ENCODE results near the gene SNX3. TPM values are rescaled to one million over a fixed set of nuclear protein-coding genes. Genes with fewer than 3 reads are reported as not detected.

SNX3 gene
- total RNA-seq, 4 donors from 2014 or later, result 80.9 to 97.4 (median 96.6) TPM

- no peaks in the 10 kb centered on the region for H3K36me3 ChIP-seq
- H3K9me3 ChIP-seq, result no peaks in the 10 kb centered on the region
- H3K4me1 ChIP-seq, result no peaks in the 10 kb centered on the region
- H3K27me3 ChIP-seq, result peaks cover 13% of the 10 kb centered on the region
- no peak for DNase-seq (ENCODE audit: low spot score in 2 of 2)
- H3K4me3 ChIP-seq, result no peak overlapping the region
- H3K27ac ChIP-seq, result no peak overlapping the region
- TF ChIP-seq POLR2AphosphoS5 (IDR thresholded peaks at IDR 0.05) (no peak), CTCF (IDR thresholded peaks at IDR 0.05) (no peak), POLR2A (IDR thresholded peaks at IDR 0.05) (no peak)
- WGBS, result 88% methylated on average over 8 of the region's 8 CpGs
Observed at GRCh38 chr6:108194503-108194902, 66.3 kb downstream of the SNX3 start.

GRCh38 chr6:108193835-108194234 is 67.0 kb downstream of the SNX3 start:
- no peak for TF ChIP-seq CTCF (IDR thresholded peaks at IDR 0.05)
- no peak for TF ChIP-seq POLR2AphosphoS5 (IDR thresholded peaks at IDR 0.05)
- no peak for TF ChIP-seq POLR2A (IDR thresholded peaks at IDR 0.05)
- no peak for TF ChIP-seq EP300 (IDR thresholded peaks at IDR 0.05)
- 83% methylated on average over 1 of the region's 1 CpG for WGBS
- peaks cover 13% of the 10 kb centered on the region for H3K27me3 ChIP-seq

GRCh38 chr6:108193131-108193530 is 67.7 kb downstream of the SNX3 start:
- H3K4me3 ChIP-seq, result no peak overlapping the region
- no peaks in the 10 kb centered on the region for H3K4me1 ChIP-seq
- peaks cover 16% of the 10 kb centered on the region for H3K27me3 ChIP-seq
- 68% methylated on average over 1 of the region's 1 CpG for WGBS
- no peak for TF ChIP-seq POLR2A (IDR thresholded peaks at IDR 0.05)
- no peak for TF ChIP-seq POLR2AphosphoS5 (IDR thresholded peaks at IDR 0.05)
- no peak for TF ChIP-seq CTCF (IDR thresholded peaks at IDR 0.05)
- no peak for TF ChIP-seq EP300 (IDR thresholded peaks at IDR 0.05)
- no peaks in the 10 kb centered on the region for H3K9me3 ChIP-seq
- DNase-seq (ENCODE audit: low spot score in 2 of 2), result no peak
- H3K27ac ChIP-seq, result no peak overlapping the region
- H3K36me3 ChIP-seq, result no peaks in the 10 kb centered on the region

More at GRCh38 chr6:108193835-108194234, 67.0 kb downstream of the SNX3 start:
- Histone ChIP-seq H3K36me3 (no peaks in the 10 kb centered on the region), H3K9me3 (no peaks in the 10 kb centered on the region), H3K4me1 (no peaks in the 10 kb centered on the region), H3K4me3 (no peak overlapping the region), H3K27ac (no peak overlapping the region)
- no peak for DNase-seq (ENCODE audit: low spot score in 2 of 2)

- no peak overlapping the region for H3K4me3 ChIP-seq
- WGBS, result 84% methylated on average over 9 of the region's 9 CpGs
- TF ChIP-seq CTCF (IDR thresholded peaks at IDR 0.05) (no peak), POLR2A (IDR thresholded peaks at IDR 0.05) (no peak), EP300 (IDR thresholded peaks at IDR 0.05) (no peak), POLR2AphosphoS5 (IDR thresholded peaks at IDR 0.05) (no peak)
Observed at GRCh38 chr6:108187519-108187918, 73.3 kb downstream of the SNX3 start.

GRCh38 chr6:108186226-108186625 is 74.6 kb downstream of the SNX3 start:
- Histone ChIP-seq H3K4me3 (no peak overlapping the region), H3K36me3 (no peaks in the 10 kb centered on the region), H3K4me1 (no peaks in the 10 kb centered on the region), H3K27me3 (peaks cover 23% of the 10 kb centered on the region), H3K27ac (no peak overlapping the region), H3K9me3 (no peaks in the 10 kb centered on the region)
- TF ChIP-seq POLR2AphosphoS5 (IDR thresholded peaks at IDR 0.05) (no peak), EP300 (IDR thresholded peaks at IDR 0.05) (no peak), CTCF (IDR thresholded peaks at IDR 0.05) (no peak), POLR2A (IDR thresholded peaks at IDR 0.05) (no peak)
- DNase-seq (ENCODE audit: low spot score in 2 of 2), result no peak
- WGBS, result 58% methylated on average over 2 of the region's 2 CpGs

More at GRCh38 chr6:108187519-108187918, 73.3 kb downstream of the SNX3 start:
- no peaks in the 10 kb centered on the region for H3K9me3 ChIP-seq
- H3K27me3 ChIP-seq, result peaks cover 19% of the 10 kb centered on the region
- H3K27ac ChIP-seq, result no peak overlapping the region
- no peaks in the 10 kb centered on the region for H3K4me1 ChIP-seq
- H3K36me3 ChIP-seq, result no peaks in the 10 kb centered on the region
- DNase-seq (ENCODE audit: low spot score in 2 of 2), result no peak

All from suprapubic skin (tissue), 4 donors.